Spinal cord (tissue), 10 donors: Measurements from ENCODE around the gene FZD10. TPM values are rescaled to one million over a fixed set of nuclear protein-coding genes. Genes with fewer than 3 reads are reported as not detected.
A peak's percentile ranks its signal among the peaks of the same experiment; 100 is the strongest.

Experiments
- DNase-seq, 6 donors: peaks; one replicate each; pipeline versions ENCODE4 v3.0.0 to v3.0.0-alpha.2; 2013 to 2015; ENCODE audit warnings: low spot score in 6 of 6, low read depth in 4 of 6
- H3K27ac ChIP-seq: one replicate; pipeline ENCODE4 v1.5.1; 2013; ENCODE audit warnings: low read depth, low read length, control low read depth
- H3K27me3 ChIP-seq: one replicate; pipeline ENCODE4 v1.6.1; 2013; ENCODE audit warnings: low read length; ENCODE audit not compliant: control insufficient read depth, insufficient read depth
- H3K36me3 ChIP-seq: one replicate; pipeline ENCODE4 v1.6.1; 2013; ENCODE audit warnings: low read length; ENCODE audit not compliant: control insufficient read depth, insufficient read depth
- H3K4me1 ChIP-seq: one replicate; pipeline ENCODE4 v1.6.1; 2013; ENCODE audit warnings: low read length; ENCODE audit not compliant: control insufficient read depth, insufficient read depth
- H3K4me3 ChIP-seq: one replicate; pipeline ENCODE4 v1.5.1; 2013; ENCODE audit warnings: low read depth, low read length, control low read depth
- H3K9me3 ChIP-seq: one replicate; pipeline ENCODE4 v1.6.1; 2013; ENCODE audit warnings: low read length; ENCODE audit not compliant: control insufficient read depth, insufficient read depth
- WGBS: methylation state at CpG from one replicate; pipeline ENCODE4 v1.1.5; 2013; ENCODE audit warnings: missing lambda C conversion rate; ENCODE audit not compliant: insufficient coverage; 5-methylcytosine and 5-hydroxymethylcytosine counted together
- polyA plus RNA-seq, 2 donors: library from polyadenylated mRNA; unstranded; fragments of 120-200 nt; gene quantifications; one replicate each; pipeline ENCODE4 v1.2.1, GENCODE V29; 2013; ENCODE audit not compliant: insufficient read length in 2 of 2
- total RNA-seq, 2 donors: library from RNA; depleted of rRNA in 1 of 2; stranded (reverse); fragments of 120-200 nt in 1 of 2; fragments of >200 nt in 1 of 2; gene quantifications; one replicate each; pipeline versions ENCODE4 v1.2.3 to v1.2.4, GENCODE V29; 2013 to 2014
- donor health status: healthy.

The FZD10 gene
- total and polyA plus RNA-seq, 4 donors: 3.7 to 9.9 (median 8.6) TPM

DNA sequence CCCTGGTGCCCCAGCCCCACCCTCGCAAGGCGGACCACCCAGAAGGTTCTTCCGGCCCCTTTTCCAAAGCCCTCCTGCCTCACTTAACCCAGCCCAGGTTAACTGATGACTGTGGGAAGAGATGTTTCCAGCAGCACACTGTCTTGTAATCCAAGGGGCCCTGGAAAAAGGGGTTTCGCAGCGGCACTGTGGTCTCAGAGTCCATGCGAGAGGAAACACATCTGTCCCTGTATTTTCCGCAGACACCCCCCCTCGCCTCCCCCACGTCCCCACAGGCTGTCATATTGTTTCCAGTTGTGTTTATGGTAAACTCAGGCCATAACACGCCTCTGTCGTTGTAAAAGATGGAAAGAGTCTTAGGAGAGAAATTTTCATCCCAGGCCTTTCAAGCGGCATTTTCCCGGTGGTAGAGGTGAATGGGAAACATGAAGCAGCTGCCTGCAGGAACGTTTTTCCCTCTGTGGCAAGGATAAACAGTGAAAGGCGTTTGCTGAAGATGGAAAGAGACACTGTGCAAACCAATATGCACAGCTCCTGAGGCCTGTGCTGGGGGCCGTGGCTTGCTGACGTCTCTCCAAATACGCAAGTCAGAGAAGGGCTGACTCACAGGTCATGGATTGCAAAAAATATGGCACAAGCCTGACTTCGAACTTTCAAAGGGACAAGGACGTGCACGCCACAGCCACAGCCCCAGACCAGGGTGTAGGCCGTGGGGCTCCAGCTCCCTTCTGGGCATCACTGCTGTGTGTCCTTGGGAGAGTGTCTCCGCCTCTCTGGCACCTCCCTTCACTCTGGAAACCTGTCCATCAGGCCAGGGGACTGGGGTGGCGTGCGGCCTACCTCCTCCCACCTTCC is 22.5 kb upstream of the FZD10 start:
- H3K4me3 ChIP-seq: no peak overlapping the region
- DNase-seq: peak in 1 of 6 donors; percentile 55
- no peak overlapping the region for H3K27ac ChIP-seq
- peaks cover 29% of the 10 kb centered on the region for H3K4me1 ChIP-seq
- H3K9me3 ChIP-seq: no peaks in the 10 kb centered on the region
- peaks cover 7% of the 10 kb centered on the region for H3K27me3 ChIP-seq
- no peaks in the 10 kb centered on the region for H3K36me3 ChIP-seq
- 65% methylated on average over 17 of the region's 25 CpGs for WGBS

DNA sequence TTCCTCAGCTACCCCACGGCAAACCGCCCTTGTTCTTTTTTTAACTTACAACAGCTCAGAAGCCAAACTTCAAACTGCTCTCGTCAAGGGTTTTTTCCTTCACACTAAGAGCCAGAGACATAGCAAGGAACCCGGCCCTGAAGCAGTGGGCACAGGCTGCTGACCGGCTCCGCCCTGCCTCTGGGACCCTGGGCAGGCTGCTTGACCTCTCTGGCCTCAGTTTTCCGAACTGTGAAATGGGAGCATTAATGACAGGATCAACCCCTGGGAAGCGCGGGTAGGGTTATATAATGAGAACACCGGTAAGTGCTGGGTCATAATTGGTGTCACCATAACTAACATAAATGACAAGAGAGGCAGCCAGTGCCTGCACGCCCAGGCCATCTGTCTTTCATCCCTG is 21.2 kb upstream of the FZD10 start:
- H3K4me1 ChIP-seq: peaks cover 32% of the 10 kb centered on the region
- H3K27me3 ChIP-seq: peaks cover 8% of the 10 kb centered on the region
- no peak for DNase-seq
- WGBS: 82% methylated on average over 6 of the region's 11 CpGs
- no peak overlapping the region for H3K27ac ChIP-seq
- H3K36me3 ChIP-seq: no peaks in the 10 kb centered on the region
- H3K9me3 ChIP-seq: no peaks in the 10 kb centered on the region
- no peak overlapping the region for H3K4me3 ChIP-seq

DNA sequence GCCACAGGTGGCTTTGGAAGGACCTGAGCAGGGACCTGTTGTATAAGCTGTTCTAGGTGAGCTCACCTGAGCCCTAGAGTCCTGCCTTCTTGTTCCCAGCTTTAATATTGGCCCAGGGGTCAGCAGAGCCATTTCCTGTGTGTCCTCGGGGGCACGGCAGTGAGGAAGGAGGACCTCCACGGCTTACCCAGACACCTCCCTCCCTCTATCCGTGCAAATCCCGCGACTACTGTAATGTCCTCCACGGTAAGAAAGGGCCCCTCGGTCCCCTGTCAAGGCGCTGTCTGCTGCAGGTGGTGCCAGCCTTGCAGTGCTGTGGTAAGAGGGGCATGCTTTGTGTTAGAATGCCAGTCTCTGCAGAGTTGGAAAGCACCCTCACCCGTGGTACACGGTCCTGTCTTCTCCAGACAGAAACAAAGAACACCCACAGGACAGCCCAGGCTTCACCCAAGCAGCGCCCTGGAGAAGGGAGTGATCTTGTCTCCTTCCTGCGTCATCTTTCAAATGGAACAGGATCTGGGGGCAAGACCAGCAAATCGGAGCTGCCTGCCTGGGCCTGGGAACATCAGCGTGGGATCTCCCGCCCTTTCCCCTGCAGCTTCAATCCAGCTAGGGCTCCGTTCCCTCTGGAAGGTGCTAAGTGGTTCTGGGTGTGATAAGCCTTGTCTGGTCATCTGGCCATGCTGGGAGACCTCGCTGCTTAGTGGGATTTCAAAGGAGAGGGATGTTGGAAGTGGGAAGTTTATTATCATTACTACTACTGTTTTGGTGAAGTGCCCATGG is 20.2 kb upstream of the FZD10 start:
- no peak overlapping the region for H3K4me3 ChIP-seq
- no peaks in the 10 kb centered on the region for H3K9me3 ChIP-seq
- H3K27me3 ChIP-seq: peaks cover 8% of the 10 kb centered on the region
- H3K27ac ChIP-seq: no peak overlapping the region
- H3K4me1 ChIP-seq: peaks cover 23% of the 10 kb centered on the region
- no peak for DNase-seq
- 75% methylated on average over 9 of the region's 18 CpGs for WGBS
- no peaks in the 10 kb centered on the region for H3K36me3 ChIP-seq

DNA sequence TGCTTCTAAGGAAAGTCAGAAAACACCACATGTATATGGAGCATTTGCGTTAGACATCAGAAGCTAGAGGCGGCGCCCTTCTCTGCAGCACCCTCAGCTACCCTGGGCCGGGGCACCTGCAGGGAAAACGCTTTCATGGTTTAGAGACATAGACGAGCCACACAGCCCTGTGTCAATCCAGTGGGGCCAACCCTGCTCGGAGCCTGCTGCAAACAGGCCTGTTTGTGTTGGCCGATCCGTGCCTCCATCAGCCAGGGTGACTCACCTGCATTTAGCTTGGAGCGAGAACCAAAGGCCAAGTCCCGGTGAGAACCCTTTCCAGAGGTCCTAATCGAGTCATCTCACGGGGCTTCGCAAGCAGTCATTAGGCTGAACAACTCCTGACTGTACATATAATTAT is 19.5 kb upstream of the FZD10 start:
- no peaks in the 10 kb centered on the region for H3K9me3 ChIP-seq
- H3K36me3 ChIP-seq: no peaks in the 10 kb centered on the region
- no peak overlapping the region for H3K27ac ChIP-seq
- 91% methylated on average over 14 of the region's 14 CpGs for WGBS
- no peak for DNase-seq
- H3K4me3 ChIP-seq: no peak overlapping the region
- H3K27me3 ChIP-seq: peaks cover 3% of the 10 kb centered on the region
- peaks cover 16% of the 10 kb centered on the region for H3K4me1 ChIP-seq

DNA sequence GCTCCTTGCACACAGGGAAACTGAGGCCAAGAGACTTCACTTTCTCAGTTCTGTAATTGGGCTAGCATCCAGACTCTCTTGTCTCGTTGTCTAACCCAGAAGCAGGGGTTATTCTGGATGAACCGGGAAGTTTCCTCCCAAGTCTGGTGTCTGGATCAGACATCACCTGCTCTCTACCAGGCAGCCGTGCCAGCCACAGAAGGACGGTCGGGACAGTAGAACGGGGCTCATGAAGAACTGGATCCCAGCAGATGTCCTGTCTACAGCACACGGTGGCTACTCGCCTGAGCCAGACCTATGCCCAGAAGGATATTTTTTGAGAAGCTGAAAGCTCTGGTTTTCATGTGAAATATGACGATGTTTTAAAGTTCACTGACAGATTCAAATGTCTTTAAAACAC is 19.1 kb upstream of the FZD10 start:
- Histone ChIP-seq H3K9me3 (no peaks in the 10 kb centered on the region), H3K4me3 (no peak overlapping the region), H3K27me3 (peaks cover 3% of the 10 kb centered on the region)

DNA sequence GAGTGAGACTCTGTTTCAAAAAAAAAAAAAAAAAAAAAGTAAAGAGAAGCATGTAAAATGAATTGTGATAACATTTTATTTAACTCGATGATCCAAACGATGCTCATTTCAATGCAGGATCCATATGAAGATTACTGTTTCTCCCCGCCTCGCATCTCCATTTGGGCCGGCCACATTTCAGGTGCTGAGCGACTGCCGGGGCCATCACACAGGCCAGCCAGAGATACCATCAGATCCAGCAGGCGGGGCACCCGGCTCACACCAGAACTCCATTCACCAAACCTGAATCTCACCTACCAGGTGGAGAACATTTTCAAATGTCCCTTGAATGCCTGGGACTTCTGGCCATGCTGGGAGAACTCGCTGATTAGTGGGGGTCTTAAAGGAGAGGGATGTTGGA is 18.0 kb upstream of the FZD10 start:
- Histone ChIP-seq H3K27me3 (peaks cover 3% of the 10 kb centered on the region), H3K27ac (no peak overlapping the region), H3K4me3 (no peak overlapping the region), H3K9me3 (no peaks in the 10 kb centered on the region), H3K4me1 (peaks cover 16% of the 10 kb centered on the region), H3K36me3 (no peaks in the 10 kb centered on the region)
- DNase-seq: no peak
- 97% methylated on average over 4 of the region's 10 CpGs for WGBS

More for the DNA sequence above, 19.1 kb upstream of the FZD10 start:
- Histone ChIP-seq H3K36me3 (no peaks in the 10 kb centered on the region), H3K4me1 (peaks cover 16% of the 10 kb centered on the region), H3K27ac (no peak overlapping the region)
- 91% methylated on average over 9 of the region's 9 CpGs for WGBS
- DNase-seq: no peak

DNA sequence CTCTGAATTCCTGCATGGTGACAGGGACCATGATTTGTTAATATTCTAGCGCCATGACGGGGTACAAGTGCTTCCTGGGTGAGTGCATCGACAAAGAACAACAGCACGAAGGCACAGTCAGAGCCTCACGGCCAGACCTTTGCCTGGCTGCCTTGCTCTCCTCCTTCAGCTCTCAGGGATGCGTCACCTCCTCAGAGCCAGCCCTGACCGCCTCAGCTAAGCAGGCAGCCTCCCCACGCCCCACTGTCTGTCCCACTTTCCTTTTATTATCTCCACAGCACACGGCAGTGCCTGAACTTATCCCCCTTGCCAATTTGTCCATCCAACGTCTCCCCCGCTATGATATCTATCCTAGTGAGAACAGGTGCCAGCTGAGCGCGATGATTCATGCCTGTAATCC is 16.5 kb upstream of the FZD10 start:
- H3K4me3 ChIP-seq: no peak overlapping the region
- H3K27me3 ChIP-seq: peaks cover 3% of the 10 kb centered on the region
- no peak for DNase-seq
- no peaks in the 10 kb centered on the region for H3K36me3 ChIP-seq
- peaks cover 16% of the 10 kb centered on the region for H3K4me1 ChIP-seq
- H3K9me3 ChIP-seq: no peaks in the 10 kb centered on the region
- no peak overlapping the region for H3K27ac ChIP-seq
- WGBS: 57% methylated on average over 10 of the region's 13 CpGs

DNA sequence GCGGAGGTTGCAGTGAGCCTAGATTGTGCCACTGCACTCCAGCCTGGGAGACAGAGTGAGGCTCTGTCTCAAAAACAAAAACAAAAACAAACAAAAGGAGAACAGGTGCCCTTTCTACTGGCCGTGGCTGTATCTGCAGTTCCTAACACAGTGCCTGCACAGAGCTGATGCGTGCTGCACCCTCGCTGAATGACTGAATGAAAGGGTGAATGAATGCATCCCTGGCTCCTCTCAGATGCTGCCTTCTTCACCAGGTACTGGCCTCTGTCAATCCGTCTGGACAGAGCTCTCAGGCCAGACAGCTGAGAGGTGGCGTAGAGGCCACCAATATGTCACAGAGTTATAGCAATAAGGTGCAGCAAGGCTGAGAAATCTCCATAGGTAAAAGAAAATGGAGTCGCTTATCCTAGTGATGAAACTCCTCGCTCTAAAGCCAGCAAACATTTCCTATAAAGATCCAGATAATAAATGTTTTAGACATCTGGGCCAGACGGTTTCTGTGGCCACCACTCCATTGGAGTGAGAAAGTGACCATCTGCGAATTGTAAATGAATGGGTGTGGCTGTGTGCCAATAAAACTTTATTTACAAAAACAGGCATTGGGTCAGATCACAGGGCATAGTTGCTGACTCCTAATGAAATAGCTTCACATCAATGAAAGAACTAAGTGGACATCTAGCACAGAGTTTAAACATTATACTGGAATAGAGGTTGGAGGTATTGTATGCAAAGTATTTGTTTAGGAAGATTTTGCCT is 15.9 kb upstream of the FZD10 start:
- no peak overlapping the region for H3K4me3 ChIP-seq
- WGBS: 36% methylated on average over 3 of the region's 10 CpGs
- peaks cover 16% of the 10 kb centered on the region for H3K4me1 ChIP-seq
- no peaks in the 10 kb centered on the region for H3K9me3 ChIP-seq
- no peak overlapping the region for H3K27ac ChIP-seq
- peaks cover 3% of the 10 kb centered on the region for H3K27me3 ChIP-seq
- H3K36me3 ChIP-seq: no peaks in the 10 kb centered on the region
- DNase-seq: no peak

DNA sequence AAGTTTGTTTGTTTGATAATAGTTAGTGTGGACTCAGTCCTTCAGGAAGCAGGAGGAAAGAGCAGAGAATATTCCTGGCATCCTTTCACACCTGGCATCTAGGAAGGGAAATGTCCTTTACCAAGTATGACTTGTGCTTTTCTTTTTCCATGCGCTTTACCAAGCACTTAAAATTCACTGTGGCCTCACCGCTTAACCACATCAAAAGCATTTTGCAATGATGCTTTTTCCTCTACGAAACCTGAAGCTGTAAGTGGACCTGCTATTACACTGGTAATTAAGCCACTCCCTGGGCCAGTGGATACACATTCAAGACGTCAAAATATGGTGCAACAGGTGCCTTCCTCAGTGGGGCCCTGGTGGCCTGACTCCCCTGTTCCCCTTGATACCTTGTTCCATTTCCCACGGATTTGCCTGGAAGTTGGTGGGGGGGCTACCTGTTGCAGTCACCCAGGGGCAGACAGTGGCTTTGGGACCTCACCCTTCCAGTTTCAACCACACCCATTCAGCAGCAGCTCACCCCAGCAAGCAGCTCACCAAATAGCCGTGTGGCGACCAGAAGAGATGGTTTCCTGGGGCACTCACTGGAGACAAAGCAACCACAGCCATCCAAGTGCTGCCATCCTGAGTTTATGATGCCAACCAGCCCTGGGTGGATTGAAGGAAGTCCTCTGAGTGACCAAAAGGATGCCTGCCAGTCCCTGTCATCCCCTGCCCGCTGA is 14.2 kb upstream of the FZD10 start:
- H3K27me3 ChIP-seq: peaks cover 3% of the 10 kb centered on the region
- no peaks in the 10 kb centered on the region for H3K9me3 ChIP-seq
- H3K4me1 ChIP-seq: peaks cover 6% of the 10 kb centered on the region
- no peak for DNase-seq
- peaks cover 7% of the 10 kb centered on the region for H3K36me3 ChIP-seq
- H3K4me3 ChIP-seq: no peak overlapping the region
- WGBS: 81% methylated on average over 7 of the region's 8 CpGs
- no peak overlapping the region for H3K27ac ChIP-seq
